ENCODE data around the gene OR51M1.

OR51M1 gene

DNA sequence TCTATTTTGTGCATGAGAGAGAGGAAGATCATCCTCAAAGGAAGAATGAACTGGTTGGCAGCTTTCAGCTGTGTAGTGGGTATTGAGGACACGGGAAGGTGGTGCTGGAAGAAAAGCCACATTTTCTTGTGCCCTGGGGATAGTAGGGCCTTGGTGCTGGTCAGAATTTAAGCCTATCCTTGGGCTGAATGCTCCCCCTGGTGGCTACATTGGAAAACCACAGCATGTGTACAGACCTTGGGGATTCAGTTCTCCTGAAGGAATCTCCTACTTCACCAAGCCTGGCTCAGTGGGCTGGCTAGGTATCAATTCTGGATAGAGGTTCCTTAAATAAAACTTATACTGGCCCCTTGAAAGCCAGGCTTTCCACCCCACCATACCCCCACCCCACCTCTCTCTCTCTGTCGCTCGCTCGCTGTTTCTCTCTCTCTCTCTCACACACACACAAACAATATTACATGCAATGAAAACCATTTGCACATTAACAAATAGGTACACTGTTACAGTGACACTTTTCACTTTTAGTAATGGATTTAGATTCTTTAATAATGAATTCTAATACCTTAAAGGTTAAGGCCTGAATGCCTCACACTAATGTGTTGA is 2.8 kb upstream of the OR51M1 start:
- DNase-seq (ENCODE audit: extremely low spot score, insufficient read length, low read depth) (peak; percentile 8), FAIRE-seq (peak; percentile 74)

DNA sequence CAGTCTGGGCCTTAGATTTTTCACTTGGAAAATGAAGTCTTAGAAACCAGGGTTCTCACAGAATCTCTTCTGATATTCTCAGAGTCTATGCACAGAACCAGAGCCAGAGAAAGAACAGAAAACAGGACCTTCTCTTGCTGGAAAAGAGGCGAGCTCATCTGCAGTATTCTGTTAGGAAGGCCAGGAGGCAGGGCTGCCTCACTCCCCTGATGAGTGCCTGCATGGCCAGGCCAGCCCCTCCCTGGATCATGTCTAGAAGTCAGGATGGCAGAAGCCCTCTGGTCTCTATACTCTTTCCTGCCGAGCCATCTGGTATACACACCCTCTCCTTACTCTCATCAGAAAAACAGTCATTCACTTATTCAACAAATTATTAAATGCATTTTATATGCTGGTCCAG is 723 bp downstream of the OR51M1 start:
- DNase-seq (ENCODE audit: extremely low spot score, insufficient read length, low read depth) (no peak), FAIRE-seq (no peak)

DNA sequence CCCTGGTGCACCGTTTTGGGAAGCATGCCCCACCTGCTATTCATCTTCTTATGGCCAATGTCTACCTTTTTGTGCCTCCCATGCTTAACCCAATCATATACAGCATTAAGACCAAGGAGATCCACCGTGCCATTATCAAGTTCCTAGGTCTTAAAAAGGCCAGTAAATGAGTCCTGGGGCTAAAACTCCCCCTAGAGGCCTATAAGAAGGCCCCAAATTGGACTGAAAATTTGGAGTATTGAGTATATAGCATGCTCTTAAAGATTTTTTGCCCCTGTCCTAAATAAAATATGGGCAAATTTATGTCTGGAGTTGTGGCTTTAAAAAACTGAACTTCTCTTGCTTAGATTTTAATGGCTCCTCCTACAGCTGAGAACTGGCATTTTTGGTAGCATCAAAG is 6.6 kb downstream of the OR51M1 start:
- FAIRE-seq: no peak
- DNase-seq (ENCODE audit: extremely low spot score, insufficient read length, low read depth): no peak

DNA sequence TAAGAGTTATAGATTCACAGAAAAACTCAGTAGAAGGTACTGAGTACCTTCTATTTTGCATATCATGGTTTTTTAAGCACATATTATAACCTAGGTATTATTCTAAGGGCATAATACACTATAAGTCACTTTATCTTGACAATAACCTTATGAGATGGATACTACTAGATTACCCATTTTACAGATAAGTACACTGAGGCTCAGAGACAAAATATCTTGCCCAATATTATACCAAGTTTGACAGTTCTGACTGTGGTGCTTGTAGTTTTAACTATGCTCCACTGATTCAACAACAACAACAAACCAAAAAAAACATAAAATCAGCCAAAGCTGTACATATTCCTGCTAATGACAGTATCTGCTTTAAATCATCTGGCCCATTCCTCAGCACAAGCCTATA is 10.5 kb downstream of the OR51M1 start:
- FAIRE-seq: no peak

DNA sequence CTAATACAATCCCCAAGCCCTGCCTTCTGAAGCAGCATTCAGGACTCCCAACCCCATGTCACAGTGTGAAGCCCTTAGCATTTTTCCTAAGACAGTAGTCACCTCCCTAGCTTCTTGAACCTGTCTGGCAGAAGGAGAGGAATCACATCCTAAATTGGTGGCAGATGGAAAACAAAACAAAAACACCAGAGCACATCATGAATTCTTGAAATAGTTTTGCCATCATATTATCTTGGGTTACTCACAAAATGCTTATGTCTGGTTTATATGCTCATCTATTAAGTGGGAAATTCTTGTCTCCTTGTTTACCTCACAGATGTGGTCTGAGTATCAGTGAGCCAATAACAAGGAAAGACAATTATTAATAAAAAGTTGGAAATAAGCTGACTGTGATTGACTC is 15.3 kb downstream of the OR51M1 start:
- DNase-seq (ENCODE audit: extremely low spot score, insufficient read length, low read depth) (no peak), FAIRE-seq (no peak)

More for the DNA sequence above, 10.5 kb downstream of the OR51M1 start:
- no peak for DNase-seq (ENCODE audit: extremely low spot score, insufficient read length, low read depth)

DNA sequence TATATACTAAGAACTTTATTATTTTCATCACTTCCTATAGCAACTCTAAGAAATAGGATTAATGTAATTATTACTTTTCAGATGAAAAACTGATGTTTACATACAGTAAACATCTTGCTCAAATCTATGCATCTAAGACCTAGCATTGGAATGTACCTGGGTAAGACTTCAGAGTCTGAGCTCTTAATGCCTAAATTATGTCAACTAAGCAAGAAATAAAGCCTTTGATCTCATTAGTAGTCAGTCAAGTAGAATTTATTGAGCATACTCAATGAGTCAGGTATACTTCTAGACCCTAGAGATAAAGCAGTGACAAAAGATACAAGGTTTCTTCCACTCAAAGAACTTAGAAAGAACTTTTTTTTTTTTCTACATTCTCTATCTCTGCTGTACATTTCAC is 21.6 kb downstream of the OR51M1 start:
- no peak for DNase-seq (ENCODE audit: extremely low spot score, insufficient read length, low read depth)
- FAIRE-seq: no peak

DNA sequence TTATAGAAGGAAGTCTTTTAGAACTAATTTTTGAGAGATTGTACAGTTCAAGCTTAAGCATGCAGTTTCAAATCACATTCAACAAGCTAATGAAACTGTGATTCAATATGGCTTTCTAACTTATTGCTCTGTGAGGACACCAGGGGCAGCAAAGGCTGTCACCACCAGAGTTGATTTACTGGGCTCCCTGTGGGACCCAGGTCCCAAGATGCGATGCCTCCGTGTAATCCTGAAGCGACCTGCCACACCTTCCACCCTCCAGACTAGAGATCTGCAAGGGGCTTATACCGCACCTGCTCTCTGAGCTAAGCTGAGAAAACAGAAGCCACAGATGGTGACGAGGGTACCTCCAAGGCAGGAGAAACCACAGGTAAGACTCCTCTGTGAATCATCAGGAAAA is 37.4 kb downstream of the OR51M1 start:
- FAIRE-seq: no peak
- DNase-seq (ENCODE audit: extremely low spot score, insufficient read length, low read depth): no peak

DNA sequence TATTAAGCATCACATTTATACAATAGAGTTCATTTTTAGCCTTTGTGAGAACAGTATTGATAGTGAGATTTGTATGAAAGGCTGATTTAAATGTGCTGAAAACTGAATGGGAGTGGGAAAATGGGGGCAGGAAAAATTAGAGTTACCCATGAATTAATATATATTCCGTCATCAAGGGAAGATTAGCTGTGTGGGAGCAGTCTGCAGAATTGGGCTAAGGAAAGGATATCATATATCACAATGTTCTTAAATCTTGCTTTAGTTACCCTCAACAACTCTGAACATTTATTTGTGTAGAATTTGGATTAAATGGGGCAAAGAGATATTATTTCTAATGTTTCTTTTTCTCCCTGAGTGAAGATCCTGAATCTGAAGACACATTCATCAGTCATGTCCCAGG is 38.2 kb downstream of the OR51M1 start, which contains the start of gene OR51Q1:
OR51Q1 (plus strand) TSS at position 301 of the 400 bp plus-strand sequence; CDS start at position 391, 90 bp downstream.
- FAIRE-seq (no peak), DNase-seq (ENCODE audit: extremely low spot score, insufficient read length, low read depth) (no peak)

DNA sequence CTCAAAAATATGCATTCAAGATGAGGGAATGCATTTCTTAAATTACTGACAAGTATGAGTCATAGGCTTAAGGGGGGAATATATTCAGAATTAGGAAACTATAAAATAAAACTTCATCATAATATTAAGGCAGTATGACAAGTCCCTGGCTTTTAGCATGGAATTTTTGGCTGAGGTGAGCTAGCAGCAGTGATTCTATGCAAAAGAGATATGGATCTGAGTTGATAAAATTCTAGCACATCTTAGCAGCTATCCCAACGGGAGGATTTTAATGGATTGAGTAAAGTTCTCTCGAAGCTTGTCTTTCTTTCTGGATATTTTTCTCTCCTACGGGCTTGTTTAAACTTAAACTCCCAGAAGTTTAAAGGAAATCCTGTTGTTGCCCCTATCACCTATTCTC is 39.5 kb downstream of the OR51M1 start:
- no peak for FAIRE-seq
- no peak for DNase-seq (ENCODE audit: extremely low spot score, insufficient read length, low read depth)

DNA sequence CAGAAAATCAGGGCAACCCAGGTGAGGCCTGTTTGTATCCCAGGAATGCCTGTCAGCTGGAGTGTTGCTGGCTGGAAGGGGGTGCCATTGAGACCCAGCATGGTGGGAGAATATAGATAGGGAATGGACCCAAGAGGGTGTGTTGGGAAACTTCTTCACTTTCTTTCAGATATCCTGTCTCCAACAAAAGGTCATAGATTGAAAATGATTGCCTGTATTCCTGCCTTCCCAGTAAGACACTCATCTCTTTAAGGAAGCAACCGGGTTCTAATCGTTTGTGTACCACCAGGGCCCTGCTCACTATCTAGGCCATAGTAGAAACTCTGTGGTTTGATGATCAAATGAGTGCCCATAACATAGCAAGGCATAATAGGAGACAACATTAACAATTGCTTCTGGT is 57.8 kb downstream of the OR51M1 start, which contains the start of gene OR51I1:
OR51I1 (minus strand) TSS at position 101 of the 400 bp plus-strand sequence; CDS start at position 101, 0 bp downstream.
- DNase-seq (ENCODE audit: extremely low spot score, insufficient read length, low read depth) (no peak), FAIRE-seq (no peak)

Measured in GM18507 (cell line).